GM19372 (cell line): ENCODE measurements around the gene KLHL20.

Experiments
- ATAC-seq: cut with Tn5 transposase; IDR thresholded peaks from one replicate; pipeline ENCODE4 v1.9.1; 2021; ENCODE audit warnings: mild to moderate bottlenecking, low read depth, moderate library complexity; ENCODE audit not compliant: unreplicated experiment

The KLHL20 gene

GRCh38 chr1:173824315-173825081 is 109.7 kb downstream of the KLHL20 start, which contains the start of the genes CENPL and DARS2:
TSS of gene CENPL (minus strand) at chr1:173824883. CDS start at chr1:173811299, 13,584 bp downstream.
TSS of gene DARS2 (plus strand) at chr1:173824673. CDS start at chr1:173825230, 557 bp downstream.
- ATAC-seq: peak; percentile 84

DNA sequence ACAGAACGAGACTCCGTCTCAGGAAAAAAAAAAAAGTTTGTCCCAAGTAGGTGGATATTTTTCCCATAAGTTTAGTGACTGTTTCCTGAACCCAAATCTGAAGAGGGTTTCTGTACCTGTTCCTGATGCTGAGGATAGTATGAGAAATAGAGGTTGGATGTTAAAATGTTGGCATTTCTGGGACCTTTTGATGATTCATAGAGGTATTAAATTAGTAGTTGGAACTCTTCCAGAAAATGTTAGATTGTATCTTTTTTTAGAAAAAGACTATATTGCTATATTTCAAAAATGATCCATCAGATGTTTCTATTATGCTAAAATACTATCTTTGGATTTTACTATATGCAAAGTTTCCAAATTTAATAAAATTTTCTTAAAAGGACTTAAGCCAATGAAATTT is 112.8 kb downstream of the KLHL20 start:
- ATAC-seq: no peak

DNA sequence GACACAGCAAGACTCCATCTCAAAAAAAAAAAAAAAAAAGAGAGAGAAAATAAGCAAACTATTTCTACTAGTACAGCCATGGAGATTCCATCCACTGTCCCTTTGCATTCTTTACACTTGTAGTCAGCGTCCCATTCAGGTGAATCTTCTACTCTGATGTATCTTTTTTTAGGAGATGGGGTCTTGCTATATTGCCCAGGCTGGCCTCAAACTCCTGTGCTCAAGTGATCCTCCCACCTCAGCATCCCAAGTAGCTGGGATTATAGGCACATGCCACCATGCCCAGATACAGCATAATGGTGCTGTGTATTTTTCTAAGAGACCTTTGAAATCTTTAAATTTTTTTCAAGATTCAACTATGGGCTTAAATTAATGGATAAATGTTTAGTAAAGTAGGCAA is 118.0 kb downstream of the KLHL20 start:
- no peak for ATAC-seq
